HG03108 (cell line): ENCODE measurements around the gene MRTFB.
A peak's percentile ranks its signal among the peaks of the same experiment; 100 is the strongest.

Experiments
- ATAC-seq: cut with Tn5 transposase; IDR thresholded peaks from one replicate; pipeline ENCODE4 v1.9.1; 2021; ENCODE audit warnings: moderate library complexity; ENCODE audit not compliant: unreplicated experiment

Gene MRTFB

GRCh38 chr16:14283786-14284185, 212.7 kb downstream of the MRTFB start:
- ATAC-seq = no peak

DNA sequence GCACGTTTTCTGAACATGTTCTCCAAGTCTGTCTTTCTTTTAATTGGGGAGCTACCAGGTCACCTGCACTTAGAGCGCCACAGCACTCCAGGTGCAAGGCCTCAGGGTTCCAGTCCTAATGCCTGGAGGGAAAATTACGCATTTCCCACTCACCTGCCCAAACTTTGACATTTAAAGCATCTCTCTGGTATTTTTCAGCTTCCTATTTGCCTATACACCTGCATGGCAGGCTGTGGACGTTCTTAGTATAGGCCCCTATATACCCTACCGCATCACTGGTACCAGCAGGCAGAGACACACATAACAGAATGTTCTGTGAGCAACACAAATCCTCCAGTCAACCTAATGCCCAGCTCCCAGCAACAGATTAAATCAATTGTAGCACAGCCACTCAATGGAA, 213.3 kb downstream of the MRTFB start:
- no peak for ATAC-seq

DNA sequence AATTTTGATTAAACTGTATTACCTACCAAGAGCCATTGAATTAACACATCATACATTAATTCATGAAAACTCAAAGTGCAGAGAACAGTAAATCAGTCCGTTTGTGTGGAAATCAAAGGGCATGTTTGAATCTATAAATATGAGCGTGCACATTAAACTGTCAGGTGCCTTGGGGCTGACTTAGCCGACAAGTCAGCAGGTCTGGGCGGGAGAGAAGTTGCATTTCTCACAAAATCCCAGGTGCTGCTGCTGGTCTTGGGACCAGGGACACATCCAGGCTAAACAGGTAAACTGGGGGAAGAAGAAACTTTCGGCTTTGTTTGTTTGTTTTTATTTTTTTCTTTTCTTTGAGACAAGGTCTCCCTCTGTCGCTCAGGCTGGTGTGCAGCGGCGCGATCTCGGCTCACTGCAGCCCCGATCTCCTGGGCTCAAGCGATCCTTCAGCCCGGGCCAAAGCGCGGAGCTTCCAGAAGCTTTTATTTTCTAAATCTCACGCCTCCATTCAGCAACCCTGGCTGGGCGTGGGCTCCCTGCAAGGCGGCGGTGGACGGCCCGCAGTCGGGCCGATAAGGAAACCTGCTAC, 213.9 kb downstream of the MRTFB start:
- peak; percentile 37 for ATAC-seq

- peak; percentile 74 for ATAC-seq
Observed at GRCh38 chr16:14285513-14286367, 214.6 kb downstream of the MRTFB start.

DNA sequence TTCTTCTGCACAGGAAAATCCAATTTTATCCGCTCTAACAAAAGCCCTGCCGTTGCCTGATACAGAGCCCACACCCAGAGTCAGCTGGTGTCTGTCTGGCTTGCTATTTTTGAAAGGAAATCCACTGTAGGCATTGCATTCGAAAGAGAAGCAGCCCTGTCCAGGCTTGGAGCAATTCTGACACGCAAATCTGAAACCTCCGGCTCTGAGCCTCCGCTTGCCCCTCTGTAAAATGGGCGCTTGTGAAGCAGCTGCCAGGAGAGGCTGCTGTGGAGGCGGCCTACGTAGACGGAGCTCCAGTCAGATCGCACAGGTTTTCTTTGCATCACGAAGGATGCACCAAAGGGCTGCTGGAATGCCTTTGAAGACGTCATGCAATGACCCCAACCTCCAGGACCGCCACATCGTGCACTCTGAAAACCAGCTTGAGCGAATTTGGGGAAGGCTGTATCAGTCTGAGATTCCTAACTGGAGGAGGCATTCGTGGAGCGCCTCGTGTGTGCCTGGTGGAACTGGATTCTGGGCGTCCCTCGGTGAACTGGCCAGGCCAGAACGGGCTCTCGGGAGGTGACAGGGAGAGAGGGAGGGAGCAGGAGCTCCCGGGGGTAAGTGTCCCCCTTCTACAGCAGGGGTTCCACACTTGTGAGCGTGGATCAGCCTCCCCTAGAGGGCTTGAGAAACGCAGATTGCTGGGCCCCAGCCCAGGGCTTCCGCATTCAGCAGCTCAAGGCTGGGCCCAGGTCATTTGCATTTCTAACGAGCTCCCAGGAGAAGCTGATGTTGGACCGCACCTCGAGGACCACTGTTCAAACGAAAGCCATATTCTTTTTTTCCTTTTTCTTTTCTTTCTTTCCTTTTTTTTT, 215.5 kb downstream of the MRTFB start:
- ATAC-seq = no peak

GRCh38 chr16:14289692-14290340, 218.7 kb downstream of the MRTFB start:
- no peak for ATAC-seq

GRCh38 chr16:14291286-14291685, 220.2 kb downstream of the MRTFB start:
- ATAC-seq = no peak

DNA sequence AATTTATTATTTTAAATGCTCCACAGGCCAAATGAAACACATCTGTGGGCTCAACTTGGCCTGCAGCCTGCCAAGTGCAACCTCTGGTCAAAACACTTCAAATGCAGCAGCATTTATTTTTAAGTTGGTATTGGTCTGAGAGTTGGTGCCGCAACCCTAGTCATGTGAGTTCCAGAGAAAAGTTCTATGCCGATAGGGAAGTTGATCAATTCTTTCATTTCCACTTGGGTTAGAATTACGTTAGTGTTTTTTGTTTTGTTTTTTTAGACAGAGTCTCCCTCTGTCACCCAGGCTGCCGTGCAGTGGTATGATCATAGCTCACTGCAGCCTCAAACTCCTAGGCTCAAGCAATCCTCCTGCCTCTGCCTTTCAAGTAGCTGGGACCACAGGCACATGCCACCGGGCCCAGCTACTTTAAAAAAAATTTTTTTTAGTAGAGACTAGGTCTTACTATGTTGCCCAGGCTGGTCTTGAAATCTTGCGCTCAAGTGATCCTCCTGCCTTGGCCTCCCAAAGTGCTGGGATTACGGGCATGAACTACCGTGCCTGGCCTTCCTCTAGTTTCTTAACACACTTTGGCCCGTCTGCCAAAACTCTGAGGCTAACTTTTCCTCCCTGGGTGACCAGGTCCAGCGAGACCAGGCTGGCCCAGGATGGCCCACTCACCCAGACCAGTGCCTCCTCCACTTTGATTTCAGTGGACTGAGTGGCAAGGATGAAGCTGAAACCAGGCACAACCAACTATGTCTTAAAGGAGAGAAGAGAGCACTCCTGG, 221.1 kb downstream of the MRTFB start:
- no peak for ATAC-seq

DNA sequence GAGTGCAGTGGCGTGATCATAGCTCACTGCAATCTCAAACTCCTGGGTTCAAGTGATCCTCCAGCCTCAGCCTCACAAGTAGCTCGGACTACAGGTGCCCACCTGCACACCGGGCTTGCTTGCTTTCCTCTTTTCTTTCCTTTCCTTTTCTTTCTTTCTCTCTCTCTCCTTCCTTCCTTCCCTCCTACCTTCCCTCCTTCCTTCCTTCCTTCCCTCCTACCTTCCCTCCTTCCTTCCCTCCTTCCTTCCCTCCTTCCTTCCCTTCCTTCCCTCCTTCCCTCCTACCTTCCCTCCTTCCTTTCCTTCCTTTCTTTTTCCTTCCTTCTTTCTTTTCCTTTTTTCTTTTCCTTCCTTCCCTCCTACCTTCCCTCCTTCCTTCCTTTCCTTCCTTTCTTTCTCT, 225.5 kb downstream of the MRTFB start:
- no peak for ATAC-seq

DNA sequence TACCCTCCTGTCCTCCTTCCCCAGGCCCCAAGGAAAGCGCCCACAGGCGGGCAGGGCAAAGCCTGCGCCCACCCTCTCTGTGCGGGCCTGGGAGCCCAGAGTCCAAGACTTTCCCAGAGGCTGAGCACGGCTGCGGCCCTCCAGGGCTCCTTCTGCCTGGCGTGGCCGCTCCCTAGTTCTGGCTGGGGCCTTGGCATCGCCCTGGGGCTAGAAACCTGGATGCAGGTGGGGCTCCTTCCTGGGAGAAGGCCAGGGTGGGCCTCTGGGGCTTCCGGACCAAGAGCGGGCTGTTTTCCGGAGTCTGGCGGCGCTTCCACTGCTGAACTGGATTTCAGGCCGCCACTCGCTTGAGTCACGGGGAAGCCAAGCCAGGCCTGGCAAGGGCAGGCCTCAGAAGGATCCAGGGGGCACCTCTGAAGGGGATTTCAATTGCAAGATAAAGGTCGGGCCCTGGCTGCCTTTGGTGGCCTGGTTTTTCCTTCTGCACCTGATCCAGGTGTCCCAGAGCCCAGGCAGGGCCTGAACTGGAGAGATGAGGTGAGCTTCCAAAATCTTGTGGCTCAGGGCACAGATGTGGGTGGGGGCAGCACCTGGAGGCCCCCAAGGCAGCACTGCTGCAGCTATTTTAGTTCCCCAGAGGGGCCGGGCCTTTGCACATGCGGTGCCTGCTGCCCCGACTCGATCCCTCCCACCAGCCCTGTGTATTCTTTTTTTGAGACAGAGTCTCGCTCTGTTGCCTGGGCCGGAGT, 227.4 kb downstream of the MRTFB start:
- ATAC-seq = no peak

DNA sequence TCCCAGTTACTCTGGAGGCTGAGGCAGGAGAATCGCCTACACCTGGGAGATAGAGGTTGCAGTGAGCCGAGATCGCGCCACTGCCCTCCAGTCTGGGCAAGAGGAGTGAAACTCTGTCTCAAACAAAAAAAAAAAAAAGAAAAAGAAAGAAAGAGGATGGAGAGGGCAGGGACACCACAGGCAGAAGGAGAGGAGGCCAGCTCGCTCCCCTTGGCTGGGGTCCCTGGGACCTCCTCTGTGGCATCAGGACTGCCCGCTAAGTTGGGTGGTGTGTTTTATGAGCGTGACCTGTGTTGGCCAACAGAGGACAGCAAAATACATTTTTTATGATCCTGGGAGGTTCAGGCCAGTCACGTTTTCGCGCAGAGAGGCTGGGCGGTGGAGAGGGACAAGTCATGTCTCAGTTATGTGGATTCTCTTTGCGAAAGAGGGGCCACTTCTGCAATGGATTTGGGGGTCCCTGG, 229.6 kb downstream of the MRTFB start:
- peak; percentile 38 for ATAC-seq

- no peak for ATAC-seq
Observed at GRCh38 chr16:14301169-14302030, 230.3 kb downstream of the MRTFB start.

GRCh38 chr16:14302031-14302398, 230.9 kb downstream of the MRTFB start:
- peak; percentile 69 for ATAC-seq

GRCh38 chr16:14302399-14303181, 231.5 kb downstream of the MRTFB start:
- ATAC-seq = peak; percentile 18

- no peak for ATAC-seq
Observed at GRCh38 chr16:14303182-14303618, 232.1 kb downstream of the MRTFB start.

DNA sequence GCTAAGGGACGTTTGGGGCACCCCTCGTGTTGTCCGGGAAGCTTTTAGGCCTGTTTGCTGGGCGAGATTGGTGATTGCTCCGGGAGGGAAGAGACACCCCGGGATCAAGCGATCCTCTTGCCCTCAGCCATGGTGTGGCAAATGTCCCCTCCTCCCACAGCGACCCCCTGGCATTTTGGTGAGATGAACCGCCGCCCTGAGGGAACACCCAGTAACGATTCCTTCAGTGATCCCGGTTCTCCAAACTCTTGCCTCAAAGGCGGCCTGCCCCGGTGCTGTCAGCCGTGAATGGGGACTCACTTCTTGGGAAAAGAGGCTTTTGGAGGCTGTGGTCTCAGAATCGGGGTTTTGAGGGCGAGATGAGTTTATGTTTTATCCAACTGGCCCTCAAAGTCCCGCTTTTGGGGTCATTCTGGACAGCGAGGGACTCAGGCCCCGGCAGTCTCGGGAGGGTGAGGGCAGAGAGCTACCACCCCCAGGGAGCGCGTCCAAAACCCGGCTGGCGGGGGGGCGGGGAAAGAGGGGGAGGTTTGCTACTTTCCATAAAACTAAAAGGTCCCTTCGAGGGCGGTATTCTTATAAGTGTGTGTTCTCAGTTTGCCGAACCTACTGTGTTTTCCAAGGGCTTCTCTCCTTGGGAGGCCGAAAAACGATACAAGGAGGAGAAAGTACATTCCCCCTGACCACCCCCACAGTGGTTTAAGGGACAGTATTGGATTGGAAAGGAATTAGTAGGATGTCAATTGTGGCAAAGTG, 232.7 kb downstream of the MRTFB start:
- ATAC-seq = no peak

GRCh38 chr16:14304891-14305460, 233.9 kb downstream of the MRTFB start:
- no peak for ATAC-seq
